MM.1S (cell line): Measurements from ENCODE around the gene KRT13.

Source experiments
- DNase-seq: peaks from one replicate; pipeline ENCODE4 v3.0.0-alpha.2; 2015
- H2AFZ ChIP-seq: fragments of 300-600 bp; sonication (generic); 2 replicates; pipeline ENCODE4 v1.6.0; 2016; ENCODE audit warnings: antibody characterized with exemption, low read length
- H3F3A ChIP-seq: fragments of 300-600 bp; sonication (generic); 2 replicates; pipeline ENCODE4 v1.6.1; 2016; ENCODE audit warnings: mild to moderate bottlenecking, antibody characterized with exemption, low read length, moderate library complexity, mixed read lengths; ENCODE audit not compliant: insufficient read depth
- H3K27ac ChIP-seq: fragments of 300-600 bp; sonication (generic); 2 replicates; pipeline ENCODE4 v1.5.1; 2016; ENCODE audit warnings: mild to moderate bottlenecking, low read length
- H3K27me3 ChIP-seq: fragments of 300-600 bp; sonication (generic); replicated peaks from 2 replicates; pipeline ENCODE4 v1.6.0; 2016; ENCODE audit warnings: low read length; ENCODE audit not compliant: insufficient read depth
- H3K36me3 ChIP-seq: fragments of 300-600 bp; sonication (generic); replicated peaks from 2 replicates; pipeline ENCODE4 v1.6.1; 2016; ENCODE audit warnings: mild to moderate bottlenecking, low read length, mixed read lengths; ENCODE audit not compliant: insufficient read depth
- H3K4me1 ChIP-seq: fragments of 300-600 bp; sonication (generic); 2 replicates; pipeline ENCODE4 v1.6.1; 2016; ENCODE audit warnings: low read length, mixed read lengths
- H3K4me2 ChIP-seq: fragments of 300-600 bp; sonication (generic); 2 replicates; pipeline ENCODE4 v1.6.0; 2016; ENCODE audit warnings: low read depth, low read length
- H3K4me3 ChIP-seq: fragments of 300-600 bp; sonication (generic); 2 replicates; pipeline ENCODE4 v1.5.1; 2016; ENCODE audit warnings: low read length, mixed read lengths
- H3K79me2 ChIP-seq: fragments of 300-600 bp; sonication (generic); 2 replicates; pipeline ENCODE4 v1.6.1; 2016; ENCODE audit warnings: mixed run types, low read length, mixed read lengths
- H3K9ac ChIP-seq: fragments of 300-600 bp; sonication (generic); 2 replicates; pipeline ENCODE4 v1.6.1; 2016; ENCODE audit warnings: low read length, mixed read lengths
- H3K9me2 ChIP-seq: fragments of 300-600 bp; sonication (generic); replicated peaks from 2 replicates; pipeline ENCODE4 v1.6.1; 2016; ENCODE audit warnings: mild to moderate bottlenecking, low read length, mixed read lengths; ENCODE audit not compliant: insufficient read depth
- H3K9me3 ChIP-seq: fragments of 300-600 bp; sonication (generic); replicated peaks from 2 replicates; pipeline ENCODE4 v1.6.1; 2016; ENCODE audit warnings: mild to moderate bottlenecking, low read length, mixed read lengths; ENCODE audit not compliant: insufficient read depth
- H4K20me1 ChIP-seq: fragments of 300-600 bp; sonication (generic); 2 replicates; pipeline ENCODE4 v1.6.1; 2016; ENCODE audit warnings: mild to moderate bottlenecking, low read length, moderate library complexity, mixed read lengths; ENCODE audit not compliant: insufficient read depth
- EZH2 ChIP-seq: fragments of 300-600 bp; sonication (generic); optimal IDR thresholded peaks from 2 replicates; pipeline ENCODE3; 2017; ENCODE audit warnings: low read depth, mild to moderate bottlenecking, antibody characterized with exemption, low read length, mixed read lengths
- EZH2phosphoT487 ChIP-seq: fragments of 300-600 bp; sonication (generic); IDR thresholded peaks from 2 replicates; pipeline ENCODE4 v1.6.1; 2018; ENCODE audit warnings: antibody characterized with exemption, low read length
- TF ChIP-seq, protein P1 (sequence below): fragments of 300-600 bp; sonication (generic); IDR thresholded peaks from 2 replicates; pipeline ENCODE4 v1.5.1; 2016; ENCODE audit warnings: antibody characterized with exemption, low read length, mixed read lengths

The KRT13 gene

DNA sequence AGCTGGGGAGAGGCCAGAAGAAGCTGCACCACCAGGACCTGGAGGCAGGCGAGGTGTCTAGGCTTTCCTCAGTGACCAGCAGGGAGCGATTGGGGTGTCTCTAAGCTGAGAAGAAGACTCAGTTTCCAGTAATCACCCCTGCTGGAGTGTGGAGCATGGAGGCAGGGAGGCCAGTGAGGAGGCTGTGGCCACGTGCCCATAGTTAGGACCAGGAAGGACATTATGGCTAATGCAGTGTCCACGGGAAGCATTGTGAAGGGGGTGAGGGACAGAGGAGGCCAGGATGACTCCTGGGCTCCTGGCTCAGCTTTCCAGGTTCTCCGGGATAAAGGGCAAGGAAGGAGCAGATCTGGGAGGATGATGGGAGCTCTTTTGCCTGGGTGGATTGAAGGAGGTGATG is 5.7 kb downstream of the KRT13 start:
- Histone ChIP-seq H3K4me3 (no peak overlapping the region), H3K27me3 (no peaks in the 10 kb centered on the region; the same call in 1 of the 2 replicates), H3K36me3 (no peaks in the 10 kb centered on the region), H3K9me3 (no peaks in the 10 kb centered on the region), H3K9me2 (no peaks in the 10 kb centered on the region), H2AFZ (no peak overlapping the region), H3K9ac (no peak overlapping the region), H4K20me1 (no peaks in the 10 kb centered on the region), H3K4me1 (no peaks in the 10 kb centered on the region), H3F3A (no peaks in the 10 kb centered on the region), H3K4me2 (no peak overlapping the region), H3K27ac (no peak overlapping the region), H3K79me2 (no peaks in the 10 kb centered on the region)
- no peak for DNase-seq
- TF ChIP-seq EZH2 (no peak), EZH2phosphoT487 (no peak)
- TF ChIP-seq, protein P1, sequence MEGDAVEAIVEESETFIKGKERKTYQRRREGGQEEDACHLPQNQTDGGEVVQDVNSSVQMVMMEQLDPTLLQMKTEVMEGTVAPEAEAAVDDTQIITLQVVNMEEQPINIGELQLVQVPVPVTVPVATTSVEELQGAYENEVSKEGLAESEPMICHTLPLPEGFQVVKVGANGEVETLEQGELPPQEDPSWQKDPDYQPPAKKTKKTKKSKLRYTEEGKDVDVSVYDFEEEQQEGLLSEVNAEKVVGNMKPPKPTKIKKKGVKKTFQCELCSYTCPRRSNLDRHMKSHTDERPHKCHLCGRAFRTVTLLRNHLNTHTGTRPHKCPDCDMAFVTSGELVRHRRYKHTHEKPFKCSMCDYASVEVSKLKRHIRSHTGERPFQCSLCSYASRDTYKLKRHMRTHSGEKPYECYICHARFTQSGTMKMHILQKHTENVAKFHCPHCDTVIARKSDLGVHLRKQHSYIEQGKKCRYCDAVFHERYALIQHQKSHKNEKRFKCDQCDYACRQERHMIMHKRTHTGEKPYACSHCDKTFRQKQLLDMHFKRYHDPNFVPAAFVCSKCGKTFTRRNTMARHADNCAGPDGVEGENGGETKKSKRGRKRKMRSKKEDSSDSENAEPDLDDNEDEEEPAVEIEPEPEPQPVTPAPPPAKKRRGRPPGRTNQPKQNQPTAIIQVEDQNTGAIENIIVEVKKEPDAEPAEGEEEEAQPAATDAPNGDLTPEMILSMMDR = no peak

DNA sequence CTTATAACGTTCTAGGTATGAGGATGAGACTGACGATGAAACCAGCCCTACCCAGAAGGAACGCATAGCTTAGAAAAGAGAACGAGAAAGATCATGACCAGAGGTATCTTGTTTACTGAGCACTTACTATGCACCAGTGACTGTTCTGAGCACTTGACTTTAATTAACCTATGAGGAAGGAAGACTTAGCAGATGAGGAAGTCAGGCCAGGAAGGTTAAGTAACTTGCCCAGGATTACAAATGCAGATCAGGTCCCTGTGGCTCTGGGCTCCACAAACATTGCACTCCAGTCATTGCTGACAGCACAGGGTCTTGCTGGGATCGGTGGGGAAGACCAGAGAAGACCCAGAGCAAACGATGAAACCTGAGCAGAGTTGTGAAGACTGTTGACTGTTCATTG is 7.1 kb downstream of the KRT13 start:
- Histone ChIP-seq H3K4me2 (no peak overlapping the region), H3K9ac (no peak overlapping the region), H3K36me3 (no peaks in the 10 kb centered on the region), H3K79me2 (no peaks in the 10 kb centered on the region), H3K9me2 (no peaks in the 10 kb centered on the region), H3K27ac (no peak overlapping the region), H3K9me3 (no peaks in the 10 kb centered on the region), H3K4me3 (no peak overlapping the region), H3K27me3 (no peaks in the 10 kb centered on the region; the same call in 1 of the 2 replicates), H2AFZ (no peak overlapping the region), H3K4me1 (no peaks in the 10 kb centered on the region), H3F3A (no peaks in the 10 kb centered on the region), H4K20me1 (no peaks in the 10 kb centered on the region)
- TF ChIP-seq EZH2 = no peak
- no peak for TF ChIP-seq EZH2phosphoT487
- TF ChIP-seq, protein P1 = no peak
- no peak for DNase-seq

DNA sequence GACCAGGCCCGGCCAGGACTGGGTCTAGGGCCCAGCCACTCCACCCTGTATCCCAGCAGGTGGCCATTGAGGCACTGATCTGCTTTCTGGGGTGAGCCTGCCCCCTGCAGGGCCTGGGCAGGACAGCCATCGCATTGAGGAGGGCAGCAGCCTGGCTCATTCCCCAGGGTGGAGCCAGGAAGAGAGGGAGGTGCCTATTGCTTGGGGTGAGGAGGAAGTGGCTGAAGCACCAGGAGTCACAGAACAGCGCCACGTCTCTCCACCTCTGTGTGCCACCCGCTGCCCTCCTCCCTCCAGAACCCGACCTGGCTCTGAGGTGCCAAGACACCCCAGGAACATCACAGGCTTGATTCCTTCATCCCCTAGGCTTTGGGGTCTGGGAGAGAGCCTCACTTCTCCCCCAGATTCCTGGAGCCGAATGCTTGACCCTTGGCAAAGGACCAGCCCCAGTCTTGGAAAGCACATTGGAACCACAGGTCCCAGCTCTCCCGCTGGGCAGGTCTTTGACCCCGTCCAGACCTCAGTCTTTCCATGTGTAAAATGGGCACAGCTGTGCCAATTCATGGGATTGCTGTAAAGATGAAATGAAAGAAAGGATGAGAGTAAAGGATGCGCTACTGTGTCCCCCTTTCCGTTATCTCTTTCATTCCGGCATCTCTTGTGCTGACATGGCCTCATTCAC is 8.5 kb downstream of the KRT13 start:
- H3F3A ChIP-seq = no peaks in the 10 kb centered on the region
- no peaks in the 10 kb centered on the region for H3K36me3 ChIP-seq
- no peak overlapping the region for H3K27ac ChIP-seq
- peak overlapping the region; percentile 82 for H2AFZ ChIP-seq
- H3K4me1 ChIP-seq = no peaks in the 10 kb centered on the region
- no peaks in the 10 kb centered on the region; the same call in 1 of the 2 replicates for H3K27me3 ChIP-seq
- no peaks in the 10 kb centered on the region for H3K9me2 ChIP-seq
- DNase-seq = peak; percentile 61
- no peak for TF ChIP-seq EZH2phosphoT487
- no peak for TF ChIP-seq EZH2
- TF ChIP-seq, protein P1 = peak; percentile 78
- no peaks in the 10 kb centered on the region for H3K79me2 ChIP-seq
- H3K9me3 ChIP-seq = no peaks in the 10 kb centered on the region
- peak overlapping the region; percentile 46; the same call in 1 of the 2 replicates for H3K4me2 ChIP-seq
- no peak overlapping the region for H3K4me3 ChIP-seq
- H4K20me1 ChIP-seq = no peaks in the 10 kb centered on the region
- H3K9ac ChIP-seq = no peak overlapping the region
